T-cell (primary cell): ENCODE results near the gene PBRM1. TPM values are rescaled to one million over a fixed set of nuclear protein-coding genes. Genes with fewer than 3 reads are reported as not detected.
"Not testable (repeated sequence)": the region's sequence is repeated elsewhere in the genome, so short reads cannot be mapped to it uniquely, and the experiment has no call there.

Experiments
- ATAC-seq, 4 experiments: fragments of 200-7000 bp in 3 of 4; fragments of 150-1000 bp in 1 of 4; cut with Tn5 transposase; replicated peaks in 1 of 4; 1 replicate in 3 of 4; 2 replicates in 1 of 4; pipeline ENCODE4 v1.10.0; 2021; ENCODE audit warnings: moderate library complexity in 3 of 4, mild to moderate bottlenecking in 2 of 4, moderate number of reproducible peaks in 1 of 4
- CTCF ChIA-PET, 2 donors: fragments of 300-600 bp; sonication (Branson Sonifier 250); formaldehyde crosslinking; loops; one replicate each; lab custom pipeline; 2022; ENCODE audit warnings: antibody characterized with exemption in 2 of 2; lab: Charles Lee
- POLR2A ChIA-PET, 2 donors: fragments of 300-600 bp; sonication (Branson Sonifier 250); formaldehyde crosslinking; loops; one replicate each; lab custom pipeline; 2022; ENCODE audit warnings: antibody characterized with exemption in 2 of 2; lab: Charles Lee
- DNase-seq, 35 experiments: peaks; one replicate each; pipeline versions ENCODE4 v3.0.0 to v3.0.0-alpha.2; 2013 to 2023
- H3K27ac ChIP-seq: one replicate; pipeline ENCODE4 v1.5.1; 2013; ENCODE audit warnings: low read length
- H3K27me3 ChIP-seq, 2 experiments: replicated peaks in 1 of 2; 1 replicate in 1 of 2; 2 replicates in 1 of 2; pipeline versions ENCODE4 v1.6.1 to v1.7.0; 2013; ENCODE audit warnings: low read length in 1 of 2, mixed read lengths in 1 of 2; ENCODE audit not compliant: control insufficient read depth in 2 of 2, insufficient read depth in 2 of 2; ENCODE audit errors: extremely low read depth in 1 of 2
- H3K36me3 ChIP-seq, 2 donors: 1 replicate in 1 of 2; 2 replicates in 1 of 2; pipeline versions ENCODE4 v1.6.1 to v1.7.0; 2013; ENCODE audit warnings: low read length in 1 of 2; ENCODE audit not compliant: control insufficient read depth in 2 of 2, insufficient read depth in 1 of 2; ENCODE audit errors: extremely low read depth in 1 of 2
- H3K4me1 ChIP-seq, 2 experiments: 1 replicate in 1 of 2; 2 replicates in 1 of 2; pipeline versions ENCODE4 v1.6.1 to v1.7.0; 2013; ENCODE audit warnings: low read length in 2 of 2, mixed read lengths in 1 of 2; ENCODE audit not compliant: insufficient read depth in 2 of 2, control insufficient read depth in 1 of 2; ENCODE audit errors: extremely low read depth in 1 of 2
- H3K4me3 ChIP-seq, 2 donors: 1 replicate in 1 of 2; 2 replicates in 1 of 2; pipeline versions ENCODE4 v1.5.1 to v1.7.0; 2013; ENCODE audit warnings: mild to moderate bottlenecking in 2 of 2, low read length in 1 of 2, moderate library complexity in 1 of 2; ENCODE audit not compliant: control insufficient read depth in 1 of 2; ENCODE audit errors: extremely low read depth in 1 of 2
- H3K9me3 ChIP-seq: 2 replicates; pipeline ENCODE4 v1.7.0; 2013
- H3K27ac Mint-ChIP-seq, 2 donors: one replicate each; pipeline ENCODE4 v1.8.0; 2020 to 2021; ENCODE audit warnings: mild to moderate bottlenecking in 2 of 2, mixed read lengths in 2 of 2
- H3K27me3 Mint-ChIP-seq, 2 donors: one replicate each; pipeline ENCODE4 v1.8.0; 2021 to 2022; ENCODE audit warnings: mixed read lengths in 2 of 2
- H3K36me3 Mint-ChIP-seq: one replicate; pipeline ENCODE4 v1.8.0; 2021; ENCODE audit warnings: mixed read lengths
- H3K4me1 Mint-ChIP-seq, 3 donors: one replicate each; pipeline ENCODE4 v1.8.0; 2020 to 2022; ENCODE audit warnings: mixed read lengths in 3 of 3, mild to moderate bottlenecking in 1 of 3
- H3K4me3 Mint-ChIP-seq, 3 donors: one replicate each; pipeline ENCODE4 v1.8.0; 2020 to 2022; ENCODE audit warnings: mild to moderate bottlenecking in 3 of 3, mixed read lengths in 3 of 3, moderate library complexity in 3 of 3
- H3K9me3 Mint-ChIP-seq, 3 donors: one replicate each; pipeline ENCODE4 v1.8.0; 2020 to 2022; ENCODE audit warnings: mixed read lengths in 3 of 3
- WGBS: methylation state at CpG from one replicate; pipeline ENCODE4 v1.1.5; 2013; ENCODE audit warnings: missing lambda C conversion rate; ENCODE audit not compliant: insufficient coverage; 5-methylcytosine and 5-hydroxymethylcytosine counted together
- total RNA-seq, 35 experiments: library from RNA in 6 of 35; stranded (reverse) in 6 of 35; fragments of 120-200 nt in 1 of 35; gene quantifications; one replicate each; pipeline versions ENCODE4 v1.2.1 to v1.2.4 and lab custom pipeline; 2013 to 2026

Gene PBRM1
- total RNA-seq, 5 donors from 2014 or later (not counting 1 experiment from before 2014, with no cell fraction given): 57.4 to 73.3 (median 63.3) TPM

GRCh38 chr3:52527039-52527731 is 158.5 kb downstream of the PBRM1 start:
- no peaks in the 10 kb centered on the region for H3K9me3 Mint-ChIP-seq
- H3K27ac Mint-ChIP-seq: no peak overlapping the region
- DNase-seq (peak in 1 of 35 experiments; percentile 2), ATAC-seq (no peak)
- H3K36me3 Mint-ChIP-seq: no peaks in the 10 kb centered on the region
- Histone ChIP-seq H3K4me3 (no peak overlapping the region), H3K27me3 (peaks cover 0 to 8% of the 10 kb centered on the region in 2 experiments), H3K9me3 (no peaks in the 10 kb centered on the region), H3K36me3 (no peaks in the 10 kb centered on the region), H3K4me1 (peaks cover 0 to 4% of the 10 kb centered on the region in 2 experiments), H3K27ac (no peak overlapping the region)
- 89% methylated on average over 13 of the region's 14 CpGs for WGBS
- peaks cover 0 to under 1% (median 0%) of the 10 kb centered on the region in 3 donors for H3K4me1 Mint-ChIP-seq
- no peaks in the 10 kb centered on the region for H3K27me3 Mint-ChIP-seq
- no peak overlapping the region for H3K4me3 Mint-ChIP-seq
- ChIA-PET POLR2A (no interaction called here), CTCF (interaction anchor here in 1 of 2 donors (1.0 kb wide), 1 partner anchor 9 kb away, joined by 3 read pairs; the partner anchor contains the start of gene UQCC5)

- DNase-seq, H3K27ac ChIP-seq, H3K36me3 ChIP-seq, ATAC-seq, POLR2A ChIA-PET, H3K27me3 Mint-ChIP-seq, H3K4me3 Mint-ChIP-seq, H3K9me3 Mint-ChIP-seq, H3K9me3 ChIP-seq, H3K27ac Mint-ChIP-seq, H3K4me1 Mint-ChIP-seq, H3K36me3 Mint-ChIP-seq, H3K4me3 ChIP-seq, H3K4me1 ChIP-seq, H3K27me3 ChIP-seq: not testable (repeated sequence)
- CTCF ChIA-PET: interaction anchor here in 1 of 2 donors (1.0 kb wide), 1 partner anchor 10 kb away, joined by 3 read pairs; the partner anchor contains the start of gene UQCC5
- WGBS: 92% methylated on average over 2 of the region's 5 CpGs
These were observed 159.1 kb downstream of the PBRM1 start for GRCh38 chr3:52526671-52527038.

- Mint-ChIP-seq H3K27ac (no peak overlapping the region), H3K4me3 (no peak overlapping the region), H3K27me3 (no peaks in the 10 kb centered on the region), H3K4me1 (no peaks in the 10 kb centered on the region), H3K36me3 (no peaks in the 10 kb centered on the region), H3K9me3 (no peaks in the 10 kb centered on the region)
- no peaks in the 10 kb centered on the region for H3K9me3 ChIP-seq
- H3K4me3 ChIP-seq: no peak overlapping the region
- H3K27ac ChIP-seq: no peak overlapping the region
- ChIA-PET CTCF (no interaction called here), POLR2A (no interaction called here)
- WGBS: 80% methylated on average over 5 of the region's 9 CpGs
- no peak for DNase-seq
- H3K27me3 ChIP-seq: peaks cover 0 to 3% of the 10 kb centered on the region in 2 experiments
- no peaks in the 10 kb centered on the region for H3K36me3 ChIP-seq
- no peaks in the 10 kb centered on the region for H3K4me1 ChIP-seq
- no peak for ATAC-seq
These were observed 159.8 kb downstream of the PBRM1 start for GRCh38 chr3:52525680-52526561.

DNA sequence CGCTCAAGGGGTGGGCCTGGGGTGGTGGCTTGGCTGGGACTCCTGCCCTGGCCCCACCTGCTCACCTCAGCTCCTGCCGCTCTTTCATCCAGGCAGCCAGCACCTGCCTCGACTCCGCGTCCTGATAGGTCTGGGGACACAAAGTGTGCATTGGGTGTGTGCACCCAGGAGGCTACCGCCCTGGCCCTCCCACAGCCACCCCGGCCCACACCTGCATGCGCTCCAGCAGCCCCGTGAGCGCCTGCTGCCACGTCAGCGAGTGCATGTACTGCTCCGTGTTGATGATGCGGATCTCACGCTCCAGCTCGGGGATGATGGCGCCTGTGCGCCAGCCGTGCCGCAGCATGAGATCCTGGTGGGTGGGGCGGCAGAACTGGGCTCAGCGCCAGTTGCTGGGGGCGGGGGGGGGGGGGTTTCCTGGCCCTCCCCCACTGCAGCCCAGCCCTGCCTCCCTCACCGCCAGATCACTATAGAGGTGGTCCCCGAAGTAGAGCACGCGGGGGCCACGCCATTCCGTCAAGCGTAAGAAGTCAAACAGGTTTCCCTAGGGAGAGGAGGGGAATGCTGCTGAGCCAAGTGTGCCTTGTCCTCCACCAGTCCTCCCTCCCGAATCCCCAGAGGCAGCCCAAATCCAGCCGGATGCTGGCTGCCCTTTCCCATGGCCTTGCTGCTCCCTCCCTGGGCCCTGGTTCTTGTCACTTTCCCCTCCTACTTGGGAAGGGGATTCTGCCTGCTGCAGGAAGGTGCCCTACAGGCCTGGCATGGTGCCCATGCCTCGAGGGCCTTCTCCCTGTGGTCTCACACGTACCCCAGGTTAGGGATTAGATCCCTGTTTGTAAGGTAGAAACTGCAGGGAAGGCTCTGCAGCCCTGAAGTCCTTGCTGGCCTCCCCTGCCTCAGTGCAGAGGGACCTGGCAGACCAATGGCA is 160.7 kb downstream of the PBRM1 start:
- H3K4me1 ChIP-seq: no peaks in the 10 kb centered on the region
- H3K27me3 ChIP-seq: peaks cover 0 to 3% of the 10 kb centered on the region in 2 experiments
- H3K9me3 ChIP-seq: no peaks in the 10 kb centered on the region
- no peaks in the 10 kb centered on the region for H3K9me3 Mint-ChIP-seq
- H3K36me3 ChIP-seq: no peaks in the 10 kb centered on the region
- no peak overlapping the region for H3K27ac Mint-ChIP-seq
- H3K4me1 Mint-ChIP-seq: no peaks in the 10 kb centered on the region
- 93% methylated on average over 18 of the region's 34 CpGs for WGBS
- ChIA-PET POLR2A (no interaction called here), CTCF (no interaction called here)
- DNase-seq (no peak), ATAC-seq (no peak)
- H3K27me3 Mint-ChIP-seq: no peaks in the 10 kb centered on the region
- H3K4me3 ChIP-seq: no peak overlapping the region
- H3K36me3 Mint-ChIP-seq: no peaks in the 10 kb centered on the region
- H3K4me3 Mint-ChIP-seq: no peak overlapping the region
- no peak overlapping the region for H3K27ac ChIP-seq

- no peaks in the 10 kb centered on the region for H3K9me3 ChIP-seq
- H3K27me3 ChIP-seq: peaks cover 0 to 3% of the 10 kb centered on the region in 2 experiments
- Mint-ChIP-seq H3K4me1 (no peaks in the 10 kb centered on the region), H3K9me3 (no peaks in the 10 kb centered on the region), H3K27me3 (no peaks in the 10 kb centered on the region), H3K4me3 (no peak overlapping the region), H3K27ac (no peak overlapping the region), H3K36me3 (no peaks in the 10 kb centered on the region)
- H3K4me3 ChIP-seq: no peak overlapping the region
- ATAC-seq (no peak), DNase-seq (no peak)
- no peaks in the 10 kb centered on the region for H3K4me1 ChIP-seq
- no peak overlapping the region for H3K27ac ChIP-seq
- no peaks in the 10 kb centered on the region for H3K36me3 ChIP-seq
- POLR2A ChIA-PET: no interaction called here
- WGBS: 93% methylated on average over 18 of the region's 18 CpGs
- CTCF ChIA-PET: no interaction called here
These were observed 161.4 kb downstream of the PBRM1 start for GRCh38 chr3:52524258-52524751.
